AG09309 (cell line): Measurements from ENCODE around the gene CYFIP1.

Source experiments
- DNase-seq: peaks from one replicate; pipeline ENCODE4 v3.0.0-alpha.2; 2010; ENCODE audit warnings: low read depth
- H3K4me3 ChIP-seq: 2 replicates; pipeline ENCODE4 v1.5.1; 2011; ENCODE audit warnings: mild to moderate bottlenecking, low read depth, low read length, moderate library complexity; ENCODE audit not compliant: control insufficient read depth
- TF ChIP-seq, protein P1 (sequence below): IDR thresholded peaks from 2 replicates; pipeline ENCODE4 v1.5.1; 2011; ENCODE audit warnings: mild to moderate bottlenecking, low read depth, low read length, inconsistent platforms; ENCODE audit not compliant: insufficient read depth, control insufficient read depth; ENCODE audit errors: missing control alignments

Gene CYFIP1

DNA sequence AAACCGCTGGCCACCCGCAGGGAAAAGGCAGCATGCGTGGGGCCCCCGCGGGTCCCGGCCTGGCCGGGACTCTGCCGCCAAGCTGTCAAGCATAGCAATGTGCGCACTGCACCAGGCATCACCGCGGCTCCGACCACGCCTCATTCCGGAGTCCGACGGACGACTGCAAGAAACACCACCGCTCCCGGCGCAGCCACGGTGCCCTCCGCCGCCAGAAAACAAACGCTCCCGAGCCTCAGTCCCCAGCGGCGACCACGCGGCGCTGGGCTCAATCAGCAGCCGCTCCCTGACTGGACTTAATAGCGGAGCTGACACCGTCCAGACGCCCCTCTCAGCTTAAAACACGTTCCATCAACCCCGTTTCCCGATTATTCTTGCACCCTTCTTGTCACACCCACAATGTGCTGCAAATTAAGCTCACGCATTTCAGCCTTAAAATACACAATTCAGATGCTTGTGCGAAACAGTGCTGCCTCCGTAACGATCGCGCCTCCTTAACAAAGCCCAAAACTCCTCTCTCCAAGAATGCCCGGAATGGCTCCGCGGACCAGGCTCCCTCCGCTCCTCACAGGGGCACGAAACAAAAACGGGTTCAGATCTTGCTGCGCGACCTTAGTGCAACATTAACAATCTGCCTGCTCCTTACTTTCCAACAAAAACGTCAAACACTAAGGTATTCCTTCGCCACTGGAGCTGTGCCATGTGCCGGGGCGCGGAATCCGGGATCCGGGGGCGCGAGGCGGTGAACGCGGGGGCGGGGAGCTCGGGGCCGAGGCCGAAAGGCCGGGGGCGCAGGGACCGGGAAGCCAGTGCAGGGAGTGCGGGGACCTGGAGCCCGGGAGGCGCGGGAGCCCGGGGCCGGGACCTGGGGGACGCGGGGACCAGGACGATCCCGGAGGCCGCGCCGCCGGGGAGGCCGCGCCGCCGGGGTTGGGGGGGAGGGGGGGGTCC is 655 bp downstream of the CYFIP1 start:
- peak overlapping the region; percentile 95 for H3K4me3 ChIP-seq
- TF ChIP-seq, protein P1, sequence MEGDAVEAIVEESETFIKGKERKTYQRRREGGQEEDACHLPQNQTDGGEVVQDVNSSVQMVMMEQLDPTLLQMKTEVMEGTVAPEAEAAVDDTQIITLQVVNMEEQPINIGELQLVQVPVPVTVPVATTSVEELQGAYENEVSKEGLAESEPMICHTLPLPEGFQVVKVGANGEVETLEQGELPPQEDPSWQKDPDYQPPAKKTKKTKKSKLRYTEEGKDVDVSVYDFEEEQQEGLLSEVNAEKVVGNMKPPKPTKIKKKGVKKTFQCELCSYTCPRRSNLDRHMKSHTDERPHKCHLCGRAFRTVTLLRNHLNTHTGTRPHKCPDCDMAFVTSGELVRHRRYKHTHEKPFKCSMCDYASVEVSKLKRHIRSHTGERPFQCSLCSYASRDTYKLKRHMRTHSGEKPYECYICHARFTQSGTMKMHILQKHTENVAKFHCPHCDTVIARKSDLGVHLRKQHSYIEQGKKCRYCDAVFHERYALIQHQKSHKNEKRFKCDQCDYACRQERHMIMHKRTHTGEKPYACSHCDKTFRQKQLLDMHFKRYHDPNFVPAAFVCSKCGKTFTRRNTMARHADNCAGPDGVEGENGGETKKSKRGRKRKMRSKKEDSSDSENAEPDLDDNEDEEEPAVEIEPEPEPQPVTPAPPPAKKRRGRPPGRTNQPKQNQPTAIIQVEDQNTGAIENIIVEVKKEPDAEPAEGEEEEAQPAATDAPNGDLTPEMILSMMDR: no peak
- DNase-seq: no peak

DNA sequence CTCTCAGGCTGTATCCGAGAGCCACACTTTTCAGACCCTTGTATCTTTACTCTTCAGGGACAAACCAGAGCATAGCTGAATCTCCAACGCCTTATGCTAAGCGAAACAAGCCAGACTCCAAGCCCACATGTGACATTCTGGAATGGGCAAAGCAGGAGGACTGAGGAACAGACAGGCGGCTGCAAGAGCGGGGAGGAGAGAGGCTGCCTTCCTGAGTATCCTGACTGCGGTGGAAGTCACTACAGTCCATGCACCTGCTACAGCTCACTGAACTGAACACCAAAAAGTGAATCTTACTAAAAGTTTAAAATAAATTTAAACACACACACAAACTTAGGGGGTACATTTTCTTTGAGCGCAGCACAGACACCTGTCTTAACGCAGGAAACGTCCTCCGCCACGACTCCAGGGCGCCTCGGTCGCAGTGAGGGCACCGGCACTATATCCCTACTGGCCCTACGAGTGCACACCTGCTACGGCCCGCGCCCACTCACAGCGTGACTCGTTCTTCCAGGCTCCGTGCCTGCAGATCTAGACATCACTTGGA is 1.4 kb downstream of the CYFIP1 start:
- DNase-seq: no peak
- TF ChIP-seq, protein P1: no peak
- peak overlapping the region; percentile 95 for H3K4me3 ChIP-seq

DNA sequence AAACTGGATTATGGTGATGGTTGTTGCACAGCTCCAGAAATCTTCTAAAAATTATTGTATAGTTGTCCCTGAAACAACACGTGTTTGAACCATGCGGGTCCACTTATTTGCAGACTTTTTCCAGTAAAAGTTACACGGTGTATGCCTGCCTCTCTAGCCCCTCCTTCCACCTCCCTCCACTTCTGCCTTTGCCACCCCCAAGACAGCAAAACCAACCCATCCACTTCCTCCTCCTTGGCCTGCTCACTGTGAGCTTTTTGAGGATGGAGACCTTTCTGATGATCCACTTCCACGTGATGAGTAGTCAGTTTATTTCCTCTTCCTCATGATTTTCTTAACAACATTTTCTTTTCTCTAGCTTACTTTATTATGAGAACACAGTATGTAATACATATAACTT is 5.4 kb downstream of the CYFIP1 start:
- DNase-seq: no peak
- no peak overlapping the region for H3K4me3 ChIP-seq
- TF ChIP-seq, protein P1: no peak

DNA sequence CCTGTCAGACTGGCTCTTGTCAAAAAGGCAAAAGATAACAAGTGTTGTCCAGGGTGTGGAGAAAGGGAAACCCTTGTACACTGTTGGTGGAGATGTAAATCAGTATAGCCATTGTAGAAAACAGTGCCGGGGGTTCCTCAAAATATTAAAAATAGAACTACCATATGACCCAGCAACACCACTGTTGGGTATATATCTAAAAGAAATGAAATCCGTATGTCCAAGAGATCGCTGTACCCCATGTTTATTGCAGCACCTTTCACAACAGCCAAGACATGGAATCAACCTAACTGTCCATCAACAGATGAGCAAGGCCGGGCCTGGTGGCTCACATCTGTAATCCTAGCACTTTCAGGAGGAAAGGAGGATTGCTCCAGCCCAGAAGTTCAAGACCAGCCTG is 6.2 kb downstream of the CYFIP1 start:
- TF ChIP-seq, protein P1: no peak
- no peak overlapping the region for H3K4me3 ChIP-seq
- DNase-seq: no peak

DNA sequence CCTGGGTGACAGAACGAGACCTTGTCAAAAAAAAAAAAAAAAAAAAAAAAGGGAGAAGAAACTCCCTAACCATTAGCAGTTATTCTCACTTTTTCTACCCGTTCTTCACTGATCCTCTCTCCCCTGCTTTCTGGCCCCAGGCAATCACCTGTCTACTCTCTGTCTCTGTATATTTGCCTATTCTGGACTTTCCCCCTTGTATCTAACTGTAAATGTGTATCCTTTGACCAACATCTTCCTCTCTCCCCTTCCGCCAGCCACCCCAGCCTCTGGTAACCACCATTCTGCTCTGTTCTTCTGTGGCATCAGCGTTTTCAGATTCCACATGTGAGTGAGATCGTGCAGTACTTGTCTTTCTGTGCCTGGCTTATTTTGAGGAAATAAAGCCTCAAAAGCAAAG is 6.9 kb downstream of the CYFIP1 start:
- TF ChIP-seq, protein P1: no peak
- no peak for DNase-seq
- no peak overlapping the region for H3K4me3 ChIP-seq

DNA sequence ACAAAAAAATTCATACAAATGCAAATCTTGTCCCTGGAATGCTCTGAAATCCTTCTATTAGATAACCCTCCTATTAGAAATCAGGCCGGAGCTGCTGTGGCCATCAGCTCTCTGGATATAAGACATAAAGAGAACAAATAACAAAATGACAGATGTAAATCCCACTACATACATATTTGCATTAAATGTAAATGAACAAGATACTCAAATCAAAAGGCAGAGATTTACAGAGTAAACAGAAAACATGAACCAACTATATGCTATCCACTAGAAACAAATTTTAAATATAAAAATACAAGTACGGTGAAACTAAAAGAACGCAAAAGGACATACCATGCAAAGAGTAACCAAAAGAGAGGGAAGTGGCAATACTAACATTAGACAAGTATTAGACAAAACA is 10.7 kb downstream of the CYFIP1 start:
- DNase-seq: no peak
- H3K4me3 ChIP-seq: no peak overlapping the region
- TF ChIP-seq, protein P1: no peak

DNA sequence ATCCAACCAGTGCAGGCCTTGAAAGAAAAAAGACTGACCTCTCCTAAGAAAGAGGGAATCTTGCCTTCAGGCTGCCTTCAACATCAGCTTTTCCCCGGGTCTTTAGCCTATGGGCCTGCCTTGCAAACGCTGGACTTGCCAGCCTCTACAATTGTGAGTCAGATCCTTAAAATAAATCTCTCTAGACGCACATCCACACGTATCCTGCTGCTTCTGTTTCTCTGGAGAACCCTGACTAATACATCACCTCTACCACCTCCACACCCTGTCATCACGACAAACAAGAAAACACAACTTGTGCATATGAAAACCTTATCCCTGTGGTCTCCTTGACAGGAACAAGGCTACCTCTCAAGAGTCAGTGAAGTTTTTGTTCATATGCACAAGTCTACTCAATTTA is 11.8 kb downstream of the CYFIP1 start:
- peak; percentile 75 for DNase-seq

More for the DNA sequence above, 11.8 kb downstream of the CYFIP1 start:
- TF ChIP-seq, protein P1: no peak
- H3K4me3 ChIP-seq: no peak overlapping the region
